GM18951 (cell line): ENCODE measurements around the gene KIAA1210.

Experiments used
- POLR2A ChIP-seq: IDR thresholded peaks from 4 replicates; pipeline ENCODE4 v1.6.1; 2011; ENCODE audit warnings: mild to moderate bottlenecking; ENCODE audit not compliant: insufficient read length, insufficient read depth; ENCODE audit errors: extremely low read depth
- in situ Hi-C: fragments of 300-500 bp; cut with MboI; formaldehyde crosslinking; loops from one replicate; pipeline ENCODE4 v1.12.0; 2022; ENCODE audit warnings: low sequenced_read_pairs, mixed read lengths, inconsistent platforms; ENCODE audit not compliant: unreplicated experiment

KIAA1210 gene

DNA sequence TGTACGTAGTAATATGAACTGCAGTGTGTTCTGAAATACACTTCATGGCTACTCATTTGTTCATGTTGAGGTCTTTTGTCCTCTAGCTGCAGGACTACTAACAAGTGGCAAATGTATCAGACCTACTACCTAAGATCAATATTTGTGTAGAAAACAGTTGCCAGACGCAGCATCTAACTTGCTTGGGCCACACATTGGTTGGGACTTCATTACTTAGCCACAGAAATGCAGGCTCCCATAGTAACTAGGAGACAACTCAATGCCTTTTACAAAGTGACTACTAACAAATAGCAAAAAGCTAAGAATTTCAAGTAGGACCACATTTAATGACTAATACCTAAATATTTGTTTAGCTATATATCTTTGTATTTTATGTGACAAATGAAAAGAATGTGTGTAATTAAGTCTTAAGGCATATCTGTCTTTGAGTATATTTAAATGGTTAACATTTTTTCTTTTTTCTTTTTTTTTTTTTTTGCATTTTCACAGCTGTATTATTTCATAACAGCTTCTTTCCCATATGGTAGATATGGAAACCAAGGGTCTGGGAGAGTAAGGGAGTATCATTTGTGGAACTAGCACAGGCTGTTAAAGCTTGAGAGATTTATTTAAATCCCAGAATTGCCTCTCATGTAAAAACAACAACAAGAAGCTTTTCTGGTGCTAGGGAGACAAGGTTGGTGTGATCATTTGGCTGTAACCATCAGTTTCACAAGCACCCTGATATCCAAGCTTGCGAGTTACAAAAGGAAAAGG is 52.2 kb downstream of the KIAA1210 start:
- in situ Hi-C loops, result no loop called here
- TF ChIP-seq POLR2A, result no peak

DNA sequence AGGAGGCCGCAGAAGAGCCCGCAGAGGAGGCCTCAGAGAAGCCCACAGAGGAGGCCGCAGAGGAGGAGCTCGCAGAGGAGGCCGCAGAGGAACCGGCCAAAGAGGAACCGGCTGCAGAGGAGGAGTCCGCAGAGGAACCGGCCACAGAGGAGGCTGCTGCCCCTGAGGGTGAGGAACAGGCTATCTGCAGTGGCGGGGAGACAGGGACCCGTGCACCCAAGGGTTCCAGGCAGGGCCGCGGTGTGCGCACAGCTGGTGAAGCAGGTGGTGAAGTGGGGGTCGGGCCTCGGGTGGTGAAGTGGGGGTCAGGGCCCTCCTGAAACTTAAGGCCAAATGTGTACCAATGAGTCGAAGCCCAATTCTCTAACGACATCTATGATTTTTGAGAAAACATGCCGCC is 53.7 kb downstream of the KIAA1210 start:
- TF ChIP-seq POLR2A, result no peak
- in situ Hi-C loops, result no loop called here

DNA sequence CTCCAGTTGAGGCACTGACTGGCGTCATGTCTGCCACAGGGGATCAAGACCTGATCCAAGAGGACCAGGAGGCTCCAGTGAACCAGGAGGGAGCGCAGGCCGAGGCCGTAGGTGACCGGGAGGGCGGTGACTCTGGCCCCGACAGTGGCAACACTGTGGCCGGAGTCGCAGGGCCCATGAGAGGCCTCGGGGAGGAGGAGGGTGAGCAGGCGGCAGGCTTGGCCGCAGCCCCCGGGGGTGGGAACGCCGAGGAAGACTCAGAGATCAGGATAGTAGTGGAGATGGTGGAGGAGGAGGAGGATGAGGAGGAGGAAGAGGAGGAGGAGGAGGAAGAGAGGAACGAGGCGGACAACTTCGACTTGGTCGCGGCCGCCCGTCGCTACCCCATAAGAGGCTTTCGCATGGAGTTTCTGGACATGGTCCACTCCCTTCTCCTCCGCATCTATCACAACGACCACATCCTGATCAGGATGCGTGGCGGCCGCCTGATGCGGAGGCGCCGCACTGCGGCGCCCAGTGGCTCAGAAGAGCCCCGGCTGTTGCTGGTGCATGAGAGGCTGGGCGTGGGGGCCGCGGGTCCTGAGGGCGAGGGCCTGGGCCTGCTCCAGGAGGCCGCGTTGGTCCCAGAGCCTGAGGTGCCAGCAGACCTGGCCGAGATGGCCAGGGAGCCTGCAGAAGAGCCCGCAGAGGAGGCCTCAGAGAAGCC is 54.3 kb downstream of the KIAA1210 start:
- in situ Hi-C loops, result no loop called here
- no peak for TF ChIP-seq POLR2A

DNA sequence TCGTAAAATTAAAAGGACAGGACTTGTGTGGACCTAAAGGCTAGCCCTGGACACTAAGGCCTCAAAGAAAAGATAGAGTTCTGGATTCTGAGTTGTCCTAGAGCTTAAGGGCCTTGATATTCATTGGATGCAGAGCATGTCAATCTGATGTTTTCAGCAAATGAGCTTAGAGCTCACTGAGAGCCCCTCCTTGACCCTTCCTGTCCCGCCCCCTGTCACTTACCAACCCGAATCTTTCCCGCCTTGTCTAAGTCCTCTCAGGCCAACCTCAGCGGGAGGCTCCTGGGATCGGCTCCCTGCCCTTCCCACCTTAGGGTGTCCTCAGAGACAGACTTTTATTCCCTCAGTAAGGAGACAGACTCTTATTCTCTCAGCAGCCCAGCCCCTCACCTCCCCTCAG is 54.9 kb downstream of the KIAA1210 start, which contains the start of gene CT47C1:
Gene CT47C1, plus strand, starts transcription at position 250 of the 400 bp plus-strand sequence. CDS start 233 bp downstream, outside the sequence.
- no peak for TF ChIP-seq POLR2A
- in situ Hi-C loops, result no loop called here

DNA sequence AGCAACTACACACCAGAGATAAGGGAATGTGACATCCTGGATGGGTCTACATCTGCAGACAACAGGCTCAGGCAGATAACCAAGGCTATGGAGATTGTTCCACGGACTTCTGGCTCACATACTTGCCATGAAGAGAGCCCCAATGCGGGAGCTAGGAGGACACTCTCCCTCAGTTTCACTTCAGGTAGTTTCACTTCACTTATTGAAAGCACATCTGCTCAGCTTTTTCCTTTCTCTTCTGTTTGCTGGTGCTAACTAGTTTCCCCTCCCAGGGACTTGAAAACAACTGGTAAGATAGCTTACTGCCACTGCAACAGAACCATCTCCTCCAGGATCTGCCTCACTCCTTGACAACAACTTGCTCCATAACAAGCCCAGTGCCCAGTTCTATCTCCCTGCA is 56.2 kb downstream of the KIAA1210 start:
- no peak for TF ChIP-seq POLR2A
- in situ Hi-C loops, result no loop called here

DNA sequence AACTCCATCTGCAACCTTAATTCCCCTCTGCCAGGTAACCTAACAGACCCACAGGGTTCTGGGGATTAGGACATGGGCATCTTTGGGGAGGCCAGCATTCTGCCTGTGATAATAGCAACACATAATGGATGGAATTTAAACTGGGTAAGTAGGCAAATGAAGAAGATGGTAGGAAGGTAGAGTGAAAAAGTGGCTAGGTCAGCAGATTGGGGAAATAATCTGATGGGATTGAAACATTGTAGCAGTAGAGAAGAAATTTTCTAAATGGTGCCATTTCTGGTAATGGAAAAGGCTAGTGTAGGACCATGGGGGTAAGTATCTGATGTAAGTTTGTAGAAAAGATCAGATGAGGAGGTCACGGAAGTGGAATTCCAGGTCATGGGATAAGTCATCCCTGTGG is 57.9 kb downstream of the KIAA1210 start:
- TF ChIP-seq POLR2A, result no peak
- in situ Hi-C loops, result no loop called here

DNA sequence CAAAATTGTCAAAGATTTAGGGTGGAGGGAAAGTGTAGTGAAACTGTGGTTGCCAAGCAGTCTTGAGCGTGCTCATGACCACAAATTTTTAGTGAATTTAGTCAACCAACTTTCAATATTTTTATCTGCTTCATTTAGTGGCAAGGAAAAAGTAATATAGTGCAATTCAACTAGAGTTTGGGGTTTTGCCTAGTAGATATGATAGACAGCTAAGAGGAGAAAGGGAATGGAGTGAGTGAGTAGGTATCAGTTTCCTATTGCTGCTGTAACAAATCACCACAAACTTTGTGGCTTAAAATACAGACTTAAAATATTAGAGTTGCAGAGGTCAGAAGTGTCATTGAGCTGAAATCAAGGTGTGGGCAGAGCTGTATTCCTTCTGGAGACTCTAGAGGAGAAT is 58.5 kb downstream of the KIAA1210 start:
- in situ Hi-C loops, result no loop called here

DNA sequence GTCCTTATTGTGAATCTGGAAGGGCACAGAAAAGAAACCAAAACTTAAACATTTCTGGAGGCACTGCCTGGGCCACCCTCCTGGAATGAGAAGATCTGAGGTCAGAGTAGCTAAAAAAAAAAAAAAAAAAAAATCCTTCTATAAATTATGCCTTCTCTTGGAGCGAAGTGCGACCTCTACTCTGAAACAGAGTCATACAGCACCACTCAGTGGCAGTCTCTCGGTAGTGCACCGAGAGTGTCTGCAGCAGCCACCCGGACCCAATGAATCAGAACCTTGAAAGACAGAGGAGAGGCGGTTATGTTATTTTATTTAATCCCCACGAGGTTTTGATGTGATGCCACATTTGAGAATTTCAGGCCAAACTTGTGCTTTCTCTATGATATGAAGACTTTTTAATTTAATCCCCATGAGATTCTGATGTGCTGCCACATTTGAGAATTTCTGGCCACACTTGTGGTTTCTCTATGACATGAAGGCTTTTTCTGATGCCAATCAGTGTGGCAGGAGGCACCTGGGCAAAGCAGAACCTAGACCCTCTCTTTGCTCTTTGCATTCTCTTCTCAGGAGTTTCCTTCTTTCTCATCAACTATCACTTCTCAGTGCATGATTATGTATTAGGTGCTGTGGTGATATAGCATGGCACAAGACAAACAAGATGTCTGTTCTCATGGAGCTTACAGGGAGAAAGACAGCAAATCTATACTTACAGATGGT is 60.4 kb downstream of the KIAA1210 start:
- in situ Hi-C loops, result no loop called here
- no peak for TF ChIP-seq POLR2A

More for the DNA sequence above, 58.5 kb downstream of the KIAA1210 start:
- TF ChIP-seq POLR2A, result no peak

DNA sequence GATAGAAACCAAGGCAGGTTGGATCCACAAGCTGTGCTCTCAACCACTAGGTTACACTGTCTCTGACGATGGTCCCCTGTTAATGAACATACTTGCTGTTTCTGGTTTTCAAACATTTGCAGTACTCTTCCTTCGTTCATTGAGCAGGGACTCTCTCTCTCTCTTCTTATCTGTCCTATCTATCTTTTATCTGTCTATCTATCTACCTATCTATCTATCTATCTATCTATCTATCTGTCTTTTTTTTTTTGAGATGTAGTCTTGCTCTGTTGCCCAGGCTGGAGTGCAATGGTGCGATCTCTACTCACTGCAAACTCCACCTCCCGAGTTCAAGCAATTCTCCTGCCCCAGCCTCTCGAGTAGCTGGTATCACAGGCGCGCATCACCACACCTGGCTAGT is 64.2 kb downstream of the KIAA1210 start:
- no peak for TF ChIP-seq POLR2A
- in situ Hi-C loops, result no loop called here

DNA sequence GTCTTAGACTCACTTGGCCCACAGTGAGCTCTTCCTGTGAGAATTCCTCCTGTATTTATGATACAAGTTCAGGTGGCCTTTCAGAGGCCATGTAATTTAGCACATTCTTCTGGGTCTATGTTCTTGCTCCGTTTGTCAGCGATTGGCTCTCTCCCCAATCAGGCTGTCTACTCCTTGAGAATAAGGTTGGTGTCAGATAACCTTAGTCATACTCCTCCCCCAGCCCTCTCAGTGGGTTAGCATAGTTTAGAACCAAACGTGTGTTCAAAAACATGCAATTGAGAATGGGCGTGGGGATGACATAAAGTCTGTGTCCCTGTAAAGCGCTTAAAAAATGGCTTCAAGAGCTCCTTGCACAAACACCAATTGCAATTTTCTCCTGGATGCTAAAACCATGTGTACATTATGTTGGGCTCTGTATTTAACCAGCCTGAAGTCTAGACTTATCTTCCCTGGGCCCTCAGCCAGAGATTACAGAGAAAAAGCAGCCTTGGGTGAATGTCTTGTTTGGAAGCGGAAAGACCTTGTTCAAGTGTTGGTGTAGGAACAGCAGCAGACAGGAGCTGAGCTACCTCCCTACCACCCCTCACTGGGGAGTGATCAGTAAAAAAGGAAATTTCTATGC is 64.8 kb downstream of the KIAA1210 start:
- in situ Hi-C loops, result no loop called here
- TF ChIP-seq POLR2A, result no peak

DNA sequence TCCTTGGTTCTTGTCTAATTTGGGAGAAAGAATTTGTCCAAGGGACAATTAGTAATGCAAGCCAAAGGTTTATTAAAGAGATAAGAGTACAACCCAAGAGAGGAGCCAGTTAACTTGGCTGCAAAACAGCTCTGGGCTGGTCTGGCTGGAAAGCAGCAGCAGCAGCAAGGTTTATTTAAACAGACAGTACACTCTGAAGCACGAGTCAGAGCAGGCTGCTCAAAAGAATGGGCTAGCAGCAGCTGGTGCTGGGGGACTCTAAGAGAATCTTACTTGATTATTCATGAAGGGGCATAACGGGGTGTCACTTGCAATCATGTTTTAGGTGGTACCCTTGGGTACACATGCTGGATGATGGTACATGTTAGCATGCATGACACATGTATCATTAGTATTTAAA is 71.9 kb downstream of the KIAA1210 start:
- no peak for TF ChIP-seq POLR2A
- in situ Hi-C loops, result no loop called here

DNA sequence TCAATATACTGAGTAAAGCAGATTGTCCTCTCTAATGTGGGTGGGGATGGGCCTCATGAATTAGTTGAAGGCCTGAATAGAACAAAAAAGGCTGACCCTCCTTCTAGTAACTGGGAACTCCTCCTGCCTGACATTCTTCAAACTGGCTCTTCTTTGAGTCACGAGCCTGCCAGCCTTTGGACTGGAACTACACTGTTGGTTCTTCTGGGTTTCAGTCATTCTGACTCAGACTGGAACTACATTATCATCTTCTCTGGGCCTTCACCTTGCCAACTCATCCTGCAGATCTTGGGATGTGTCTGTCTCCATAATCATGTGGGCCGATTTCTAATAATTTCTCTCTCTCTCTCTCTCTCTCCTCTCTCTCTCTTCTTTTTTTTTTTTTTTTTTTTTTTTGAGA is 81.7 kb downstream of the KIAA1210 start:
- no peak for TF ChIP-seq POLR2A
- in situ Hi-C loops, result no loop called here

DNA sequence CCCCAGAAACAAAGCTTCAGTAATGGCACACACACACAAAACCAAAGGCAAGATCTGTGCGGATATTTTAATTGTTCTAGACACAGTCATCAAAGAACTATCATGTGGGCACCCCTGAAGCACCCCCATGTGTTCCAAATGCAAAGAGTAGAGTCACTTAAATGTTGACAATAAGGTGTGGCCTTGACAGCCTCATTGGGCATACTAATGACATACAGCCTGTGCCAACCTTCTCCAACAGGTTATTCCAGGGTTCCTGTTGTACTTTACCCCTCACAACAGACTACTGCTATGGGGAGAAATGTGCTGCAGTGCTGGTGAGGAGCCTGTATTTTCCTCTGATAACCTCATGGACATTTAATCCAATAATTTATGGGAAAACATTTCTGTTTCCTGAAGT is 84.6 kb downstream of the KIAA1210 start:
- no peak for TF ChIP-seq POLR2A
- in situ Hi-C loops, result no loop called here
